ENCODE data around the gene CREBBP. TPM values are rescaled to one million over a fixed set of nuclear protein-coding genes. Genes with fewer than 3 reads are reported as not detected.

The CREBBP gene
- total and polyA plus RNA-seq, 9 of the 15 experiments (the other 6 are each of a cell fraction or from before 2014, with no cell fraction given) = 0.70 to 24.8 (median 5.6) TPM

- no peak for FAIRE-seq
- in situ Hi-C loops (cut with MboI) (no loop called here), intact Hi-C loops (cut with micrococcal nuclease) (no loop called here)
- Histone ChIP-seq H3K36me3 (ENCODE audit: control insufficient read depth, insufficient read depth, low read length) (peaks cover 4% of the 10 kb centered on the region; the same call in 1 of the 3 replicates), H3K4me3 (no peak overlapping the region), H3K79me2 (ENCODE audit: control insufficient read depth, insufficient read depth, low read length) (peaks cover 23% of the 10 kb centered on the region), H3K4me1 (replicated peaks in 1 of 2; ENCODE audit: control insufficient read depth in 2 of 2, insufficient read depth in 2 of 2, low read length in 2 of 2) (peaks cover 11 to 19% of the 10 kb centered on the region in 2 experiments), H3K9me1 (ENCODE audit: control insufficient read depth, insufficient read depth, low read length) (no peaks in the 10 kb centered on the region), H4K20me1 (replicated peaks; ENCODE audit: control insufficient read depth, insufficient read depth, low read length) (peaks cover 19% of the 10 kb centered on the region), H3K4me2 (ENCODE audit: insufficient read depth, low read length) (no peak overlapping the region), H3K9ac (ENCODE audit: insufficient read depth in 1 of 2, low read depth in 2 of 2, low read length in 2 of 2) (no peak overlapping the region), H2AFZ (ENCODE audit: low read depth, low read length) (no peak overlapping the region), H3K9me3 (replicated peaks; ENCODE audit: control insufficient read depth, insufficient read depth, low read depth, low read length) (no peaks in the 10 kb centered on the region), H3K27me3 (ENCODE audit: control insufficient read depth in 2 of 2, insufficient read depth in 2 of 2, low read length in 2 of 2) (peaks cover 0 to 1% of the 10 kb centered on the region in 2 experiments; a peak in 1 of 5 replicates), H3K27ac (ENCODE audit: extremely low read depth, low read depth, low read length) (no peak overlapping the region)
- no peak for TF ChIP-seq CEBPB (tag; IDR thresholded peaks at IDR 0.05)
- peak; percentile 89 for TF ChIP-seq ZFP36 (IDR thresholded peaks at IDR 0.05; ENCODE audit: low read depth, low read length, partially characterized antibody)
- TF ChIP-seq PTTG1 (tag; IDR thresholded peaks at IDR 0.05; ENCODE audit: low read depth) = no peak
- no peak for TF ChIP-seq HNRNPH1 (optimal IDR thresholded peaks at IDR 0.05; ENCODE audit: low read depth, low read length)
- no peak for TF ChIP-seq HMGN3 (IDR thresholded peaks at IDR 0.05; ENCODE audit: borderline replicate concordance, extremely low read depth, insufficient read length, low read depth, low read length)
- no peak for TF ChIP-seq GTF2A2 (tag; IDR thresholded peaks at IDR 0.05)
- TF ChIP-seq TCF3 (CRISPR knock-in tag; IDR thresholded peaks at IDR 0.05) = no peak
- TF ChIP-seq BCOR (IDR thresholded peaks at IDR 0.05) = 0 out of 2 replicates have a peak, but pooled peaks have one; percentile 34
- ChIA-PET POLR2A (no interaction called here), CTCF (ENCODE audit: low intra/inter-chr PET ratio) (no interaction called here)
- BruUV-seq (replicated peaks) = no TSS peak
- no peak for ATAC-seq
- WGBS (ENCODE audit: insufficient coverage, low coverage, missing lambda C conversion rate) = 76% methylated on average over 3 of the region's 3 CpGs
- no peak for DNase-seq (ENCODE audit: extremely low read depth in 1 of 4, low spot score in 3 of 4)
Observed at GRCh38 chr16:3882531-3882930, 2.0 kb upstream of the CREBBP start.

Data from K562 (cell line).